Lung (tissue), 12 donors: ENCODE results near the gene GEMIN5. TPM values are rescaled to one million over a fixed set of nuclear protein-coding genes. Genes with fewer than 3 reads are reported as not detected.

Experiments used
- ATAC-seq: fragments of 200-7000 bp; cut with Tn5 transposase; one replicate; pipeline ENCODE4 v1.9.1; 2020; ENCODE audit warnings: moderate number of reproducible peaks; ENCODE audit not compliant: insufficient read depth, low FRiP score
- DNase-seq, 3 donors: peaks; one replicate each; pipeline ENCODE4 v3.0.0-alpha.2; 2013 to 2017
- H3K27ac ChIP-seq, 2 donors: one replicate each; pipeline ENCODE4 v1.5.1; 2013; ENCODE audit warnings: mild to moderate bottlenecking in 2 of 2, moderate library complexity in 2 of 2, control low read depth in 1 of 2, inconsistent platforms in 1 of 2, low read depth in 1 of 2, low read length in 1 of 2
- H3K27me3 ChIP-seq, 3 donors: one replicate each; pipeline ENCODE4 v1.5.1; 2013; ENCODE audit warnings: low read length in 2 of 3; ENCODE audit not compliant: control insufficient read depth in 3 of 3, insufficient read depth in 3 of 3
- H3K36me3 ChIP-seq, 4 donors: one replicate each; pipeline ENCODE4 v1.5.1; 2013; ENCODE audit warnings: low read length in 4 of 4, mild to moderate bottlenecking in 1 of 4, moderate library complexity in 1 of 4; ENCODE audit not compliant: control insufficient read depth in 4 of 4, insufficient read depth in 4 of 4
- H3K4me1 ChIP-seq, 5 donors: one replicate each; pipeline ENCODE4 v1.5.1; 2013; ENCODE audit warnings: low read length in 5 of 5, mild to moderate bottlenecking in 2 of 5, moderate library complexity in 1 of 5; ENCODE audit not compliant: control insufficient read depth in 5 of 5, insufficient read depth in 5 of 5
- H3K4me3 ChIP-seq: one replicate; pipeline ENCODE4 v1.5.1; 2013; ENCODE audit warnings: mild to moderate bottlenecking, control low read depth, moderate library complexity
- H3K9ac ChIP-seq, 2 donors: one replicate each; pipeline ENCODE4 v1.5.1; 2013; ENCODE audit warnings: low read length in 2 of 2, control low read depth in 1 of 2; ENCODE audit not compliant: insufficient read depth in 1 of 2
- H3K9me3 ChIP-seq, 4 donors: one replicate each; pipeline ENCODE4 v1.5.1; 2013; ENCODE audit warnings: low read length in 3 of 4, mild to moderate bottlenecking in 1 of 4, moderate library complexity in 1 of 4; ENCODE audit not compliant: control insufficient read depth in 4 of 4, insufficient read depth in 3 of 4
- CTCF ChIP-seq: IDR thresholded peaks from 2 replicates; pipeline ENCODE4 v1.5.1; 2012; ENCODE audit warnings: mild to moderate bottlenecking; ENCODE audit errors: control extremely low read depth, extremely low read depth
- WGBS, 2 donors: extraction: QIAGEN DNeasy Blood & Tissue Kit; methylation state at CpG; one replicate each; pipeline ENCODE4 v1.1.7; 2013; 5-methylcytosine and 5-hydroxymethylcytosine counted together
- polyA plus RNA-seq, 2 donors: library from polyadenylated mRNA; stranded (reverse); fragments of 200-250 nt; gene quantifications; one replicate each; pipeline ENCODE4 v1.2.1, GENCODE V29; 2013
- total RNA-seq, 2 donors: library from RNA; depleted of rRNA in 1 of 2; stranded (reverse); fragments of >200 nt in 1 of 2; gene quantifications; one replicate each; pipeline ENCODE4 v1.2.1, GENCODE V29; 2014 to 2021
- donor health status: control.
- donor health status: control.
- donor health status: Bipolar disorder and iron deficiency.
- donor health status: healthy.
- donor health status: DM: yes; HTN: yes; CAD: no.

Gene GEMIN5
- total and polyA plus RNA-seq, 4 donors: 2.8 to 18.3 (median 10.8) TPM

GRCh38 chr5:154948313-154948712 is 10.3 kb upstream of the GEMIN5 start:
- no peak for ATAC-seq
- 95 to 98% methylated on average over 4 of the region's 4 CpGs for whole genome bisulfite sequencing, 2 donors
- H3K4me3 ChIP-seq: no peak overlapping the region
- no peak overlapping the region for H3K27ac ChIP-seq
- no peaks in the 10 kb centered on the region for H3K27me3 ChIP-seq
- no peak for TF ChIP-seq CTCF
- peaks cover 0 to 10% (median 4%) of the 10 kb centered on the region in 4 donors for H3K36me3 ChIP-seq
- no peaks in the 10 kb centered on the region for H3K9me3 ChIP-seq
- H3K4me1 ChIP-seq: peaks cover 0 to 5% (median 0%) of the 10 kb centered on the region in 5 donors
- H3K9ac ChIP-seq: no peak overlapping the region
- DNase-seq: no peak

DNA sequence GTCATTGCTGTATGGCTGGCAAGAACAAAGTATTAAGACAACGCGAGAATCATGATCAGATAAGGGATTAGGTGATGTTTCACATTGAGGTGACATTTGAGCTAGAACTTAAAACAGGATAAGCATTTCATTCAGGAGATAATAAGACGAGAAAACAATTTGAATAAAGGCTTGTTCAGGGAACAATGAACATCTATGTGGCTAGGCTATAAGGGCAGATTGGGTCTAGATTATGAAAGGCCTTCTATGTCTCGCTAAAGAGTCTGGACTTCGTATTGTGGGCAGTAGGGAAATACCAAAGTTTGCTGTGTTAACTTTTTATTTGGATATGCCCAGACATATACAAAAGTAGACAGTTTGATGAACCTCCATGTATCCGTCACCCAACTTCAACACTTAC is 9.8 kb upstream of the GEMIN5 start:
- H3K36me3 ChIP-seq: peaks cover 0 to 10% (median 4%) of the 10 kb centered on the region in 4 donors
- H3K4me3 ChIP-seq: no peak overlapping the region
- no peak for DNase-seq
- 89 to 92% methylated on average over 6 of the region's 6 CpGs for WGBS, 2 donors
- H3K4me1 ChIP-seq: peaks cover 0 to 5% (median 2%) of the 10 kb centered on the region in 5 donors
- H3K9ac ChIP-seq: no peak overlapping the region
- no peak for ATAC-seq
- no peak for TF ChIP-seq CTCF
- H3K27me3 ChIP-seq: no peaks in the 10 kb centered on the region
- H3K27ac ChIP-seq: no peak overlapping the region
- no peaks in the 10 kb centered on the region for H3K9me3 ChIP-seq

GRCh38 chr5:154945695-154946301 is 7.8 kb upstream of the GEMIN5 start:
- no peak overlapping the region for H3K4me3 ChIP-seq
- 96 to 99% methylated on average over 2 of the region's 2 CpGs for WGBS, 2 donors
- H3K9ac ChIP-seq: no peak overlapping the region
- H3K27ac ChIP-seq: no peak overlapping the region
- H3K9me3 ChIP-seq: no peaks in the 10 kb centered on the region
- no peaks in the 10 kb centered on the region for H3K27me3 ChIP-seq
- TF ChIP-seq CTCF: peak; percentile 33
- peaks cover 0 to 10% (median 4%) of the 10 kb centered on the region in 4 donors for H3K36me3 ChIP-seq
- no peak for ATAC-seq
- peak in 2 of 3 donors; percentile 23 to 38 for DNase-seq
- H3K4me1 ChIP-seq: peaks cover 0 to 16% (median 5%) of the 10 kb centered on the region in 5 donors

- no peak overlapping the region for H3K4me3 ChIP-seq
- peaks cover 0 to 5% (median 2%) of the 10 kb centered on the region in 4 donors for H3K36me3 ChIP-seq
- no peak for DNase-seq
- ATAC-seq: no peak
- no peak overlapping the region for H3K9ac ChIP-seq
- no peak overlapping the region for H3K27ac ChIP-seq
- no peaks in the 10 kb centered on the region for H3K27me3 ChIP-seq
- TF ChIP-seq CTCF: no peak
- H3K9me3 ChIP-seq: no peaks in the 10 kb centered on the region
- H3K4me1 ChIP-seq: peaks cover 0 to 20% (median 5%) of the 10 kb centered on the region in 5 donors
Observed at GRCh38 chr5:154944716-154945115, 6.7 kb upstream of the GEMIN5 start.
